GM12878 (cell line): Measurements from ENCODE around the gene ZNF581.

ENCODE experiments used
- CEBPB ChIP-seq, 2 experiments: fragments of 150-350 bp in 1 of 2; IDR thresholded peaks; 2 replicates each; pipeline ENCODE4 v1.6.1; 2012 to 2014; ENCODE audit warnings: low read depth in 2 of 2, low read length in 2 of 2, borderline replicate concordance in 1 of 2, inconsistent platforms in 1 of 2
- EP300 ChIP-seq, 2 experiments: fragments of 150-350 bp in 1 of 2; IDR thresholded peaks; 2 replicates each; pipeline ENCODE4 v1.6.1; 2011 to 2012; ENCODE audit warnings: low read depth in 2 of 2, low read length in 2 of 2, borderline replicate concordance in 1 of 2, improper control_type of control experiment in 1 of 2, inconsistent platforms in 1 of 2; ENCODE audit not compliant: control insufficient read depth in 1 of 2
- EZH2 ChIP-seq: IDR thresholded peaks from 2 replicates; pipeline ENCODE4 v1.6.1; 2012; ENCODE audit warnings: low read depth, mild to moderate bottlenecking, control low read depth, inconsistent platforms, low read length, borderline replicate concordance; ENCODE audit not compliant: control insufficient read depth
- FOXM1 ChIP-seq: IDR thresholded peaks from 2 replicates; pipeline ENCODE4 v1.6.1; 2012; ENCODE audit warnings: low read depth, mild to moderate bottlenecking, inconsistent platforms, low read length, moderate library complexity
- JUNB ChIP-seq: IDR thresholded peaks from 2 replicates; pipeline ENCODE4 v1.6.1; 2016; ENCODE audit warnings: antibody characterized with exemption, mild to moderate bottlenecking
- KAT2A ChIP-seq: conservative IDR thresholded peaks from 2 replicates; pipeline ENCODE4 v1.6.1; 2011; ENCODE audit warnings: low read depth, low read length; ENCODE audit not compliant: control insufficient read depth
- SIN3A ChIP-seq: IDR thresholded peaks from 2 replicates; pipeline ENCODE4 v1.6.1; 2012; ENCODE audit warnings: low read depth, low read length, improper control_type of control experiment
- TAF1 ChIP-seq: IDR thresholded peaks from 2 replicates; pipeline ENCODE4 v1.6.1; 2011; ENCODE audit warnings: mild to moderate bottlenecking, low read depth, low read length, borderline replicate concordance
- USF2 ChIP-seq: IDR thresholded peaks from 2 replicates; pipeline ENCODE4 v1.6.1; 2011; ENCODE audit warnings: low read depth, low read length, improper control_type of control experiment, borderline replicate concordance

- TF ChIP-seq FOXM1 (no peak), EZH2 (no peak), KAT2A (no peak), USF2 (no peak), TAF1 (no peak), CEBPB (IDR thresholded peaks at IDR 0.05; ENCODE audit: borderline replicate concordance in 1 of 2, low read depth in 2 of 2, low read length in 2 of 2) (no peak), JUNB (no peak), EP300 (IDR thresholded peaks at IDR 0.05; ENCODE audit: borderline replicate concordance in 1 of 2, control insufficient read depth in 1 of 2, low read depth in 2 of 2, low read length in 2 of 2) (no peak), SIN3A (no peak)
These were observed 32.0 kb upstream of the ZNF581 start for GRCh38 chr19:55611300-55611982.
